Small intestine (tissue), 7 donors: ENCODE results near the gene CMIP. TPM values are rescaled to one million over a fixed set of nuclear protein-coding genes. Genes with fewer than 3 reads are reported as not detected.
A peak's percentile ranks its signal among the peaks of the same experiment; 100 is the strongest.

Experiments
- DNase-seq, 2 donors: peaks; one replicate each; pipeline versions ENCODE4 v3.0.0 to v3.0.0-alpha.2; 2013
- FAIRE-seq: peaks from 2 replicates; lab custom pipeline; 2012; peaks lifted over from hg19 to GRCh38; lab: Jason Lieb, UNC
- H3K27ac ChIP-seq, 3 donors: one replicate each; pipeline ENCODE4 v1.5.1; 2013; ENCODE audit warnings: low read length in 2 of 3, mild to moderate bottlenecking in 2 of 3, control low read depth in 1 of 3, inconsistent platforms in 1 of 3, low read depth in 1 of 3, moderate library complexity in 1 of 3
- H3K27me3 ChIP-seq, 3 donors: one replicate each; pipeline ENCODE4 v1.6.1; 2013; ENCODE audit warnings: low read length in 3 of 3, inconsistent platforms in 1 of 3; ENCODE audit not compliant: control insufficient read depth in 3 of 3, insufficient read depth in 3 of 3
- H3K36me3 ChIP-seq, 3 donors: one replicate each; pipeline ENCODE4 v1.6.1; 2013; ENCODE audit warnings: low read length in 3 of 3, inconsistent platforms in 1 of 3, low read depth in 1 of 3, mild to moderate bottlenecking in 1 of 3, moderate library complexity in 1 of 3; ENCODE audit not compliant: control insufficient read depth in 3 of 3, insufficient read depth in 2 of 3
- H3K4me1 ChIP-seq, 3 donors: one replicate each; pipeline ENCODE4 v1.6.1; 2013; ENCODE audit warnings: low read length in 2 of 3, inconsistent platforms in 1 of 3, low read depth in 1 of 3, mild to moderate bottlenecking in 1 of 3, moderate library complexity in 1 of 3; ENCODE audit not compliant: control insufficient read depth in 3 of 3, insufficient read depth in 2 of 3
- H3K4me3 ChIP-seq, 3 donors: one replicate each; pipeline ENCODE4 v1.5.1; 2013; ENCODE audit warnings: low read length in 3 of 3, control low read depth in 1 of 3, inconsistent platforms in 1 of 3, low read depth in 1 of 3, mild to moderate bottlenecking in 1 of 3, moderate library complexity in 1 of 3
- H3K9me3 ChIP-seq, 2 donors: one replicate each; pipeline ENCODE4 v1.6.1; 2013; ENCODE audit warnings: low read depth in 1 of 2, low read length in 1 of 2; ENCODE audit not compliant: control insufficient read depth in 2 of 2, insufficient read depth in 1 of 2
- WGBS, 3 donors: extraction: QIAGEN DNeasy Blood & Tissue Kit; methylation state at CpG; one replicate each; pipeline ENCODE4 v1.1.7; 2013; 5-methylcytosine and 5-hydroxymethylcytosine counted together
- polyA plus RNA-seq, 4 donors: library from polyadenylated mRNA; stranded (reverse) in 3 of 4; unstranded in 1 of 4; fragments of 200-250 nt in 3 of 4; fragments of 120-200 nt in 1 of 4; gene quantifications; one replicate each; pipeline versions ENCODE4 v1.2.1 to v1.2.3, GENCODE V29; 2013
- donor health status: healthy with polysubstance abuse.
- donor health status: control.
- donor health status: control.
- donor health status: Bipolar disorder and iron deficiency.
- donor health status: healthy.

The CMIP gene
- polyA plus RNA-seq, 4 donors: 43.8 to 74.7 (median 55.7) TPM

DNA sequence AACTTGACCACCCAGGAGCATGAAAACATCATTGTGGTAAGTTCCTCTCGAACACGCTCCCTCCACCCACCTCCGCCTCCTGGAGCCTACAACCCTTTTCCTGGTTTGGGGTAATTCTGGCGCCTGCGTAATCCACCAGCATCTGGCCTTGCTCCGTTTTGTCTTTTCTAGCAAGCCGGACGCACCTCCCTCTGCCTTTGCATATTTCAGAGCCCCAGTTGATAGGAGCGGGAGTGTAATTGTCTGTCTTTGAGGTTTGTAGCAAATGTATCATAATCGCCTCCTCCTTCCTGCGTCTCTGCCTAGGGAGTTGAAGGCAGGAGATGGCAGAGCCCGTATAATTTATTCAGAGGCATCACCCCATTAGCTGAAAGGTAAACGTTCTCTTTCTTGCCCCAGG is 213.2 kb downstream of the CMIP start:
- no peak for FAIRE-seq
- Histone ChIP-seq H3K27ac (peak overlapping the region in 2 of 3 donors; percentile 46 to 67), H3K36me3 (peaks cover 16 to 87% (median 19%) of the 10 kb centered on the region in 3 donors), H3K9me3 (no peaks in the 10 kb centered on the region), H3K4me3 (no peak overlapping the region), H3K4me1 (peaks cover 0 to 16% (median 0%) of the 10 kb centered on the region in 3 donors), H3K27me3 (no peaks in the 10 kb centered on the region)
- DNase-seq: no peak
- 77 to 97% (median 90%) methylated on average over 13 of the region's 13 CpGs for WGBS, 3 donors

DNA sequence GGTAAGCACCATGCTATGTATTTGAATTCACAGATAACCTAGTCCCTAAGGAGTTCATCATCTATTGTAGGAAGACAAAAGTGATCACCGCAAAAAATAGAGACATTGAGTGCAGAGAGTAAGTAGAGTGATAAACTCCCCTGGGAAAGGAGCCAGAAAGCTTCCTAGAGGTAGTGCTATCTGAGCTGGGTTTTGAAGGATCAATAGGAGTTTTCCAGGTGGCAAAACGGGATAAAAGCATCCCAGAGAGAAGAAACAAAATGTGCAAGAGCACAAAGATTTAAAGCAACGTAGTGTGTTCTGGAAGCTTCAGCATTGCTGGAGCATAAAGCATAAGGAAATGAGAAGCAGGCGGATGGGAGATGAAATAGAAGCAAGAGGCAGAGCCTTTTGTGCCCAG is 213.8 kb downstream of the CMIP start:
- Histone ChIP-seq H3K4me1 (peaks cover 0 to 11% (median 0%) of the 10 kb centered on the region in 3 donors), H3K27me3 (no peaks in the 10 kb centered on the region), H3K27ac (no peak overlapping the region), H3K4me3 (no peak overlapping the region), H3K9me3 (no peaks in the 10 kb centered on the region), H3K36me3 (peaks cover 16 to 83% (median 19%) of the 10 kb centered on the region in 3 donors)
- DNase-seq: no peak
- WGBS, 3 donors: 92 to 98% (median 94%) methylated on average over 4 of the region's 4 CpGs
- no peak for FAIRE-seq

GRCh38 chr16:81659249-81659648 is 214.6 kb downstream of the CMIP start:
- Histone ChIP-seq H3K4me1 (peaks cover 0 to 11% (median 0%) of the 10 kb centered on the region in 3 donors), H3K27me3 (no peaks in the 10 kb centered on the region), H3K36me3 (peaks cover 16 to 83% (median 18%) of the 10 kb centered on the region in 3 donors), H3K27ac (no peak overlapping the region), H3K9me3 (no peaks in the 10 kb centered on the region), H3K4me3 (no peak overlapping the region)
- no peak for DNase-seq
- 90 to 100% (median 92%) methylated on average over 2 of the region's 2 CpGs for WGBS, 3 donors
- FAIRE-seq: no peak

- 89 to 90% (median 89%) methylated on average over 14 of the region's 14 CpGs for WGBS, 3 donors
- H3K9me3 ChIP-seq: no peaks in the 10 kb centered on the region
- H3K4me3 ChIP-seq: no peak overlapping the region
- FAIRE-seq (no peak), DNase-seq (no peak)
- H3K27ac ChIP-seq: no peak overlapping the region
- H3K36me3 ChIP-seq: peaks cover 16 to 83% (median 20%) of the 10 kb centered on the region in 3 donors
- H3K27me3 ChIP-seq: no peaks in the 10 kb centered on the region
- H3K4me1 ChIP-seq: no peaks in the 10 kb centered on the region
Measured at GRCh38 chr16:81661082-81661481, 216.5 kb downstream of the CMIP start.

- peaks cover 0 to 4% (median 0%) of the 10 kb centered on the region in 3 donors for H3K4me1 ChIP-seq
- no peak overlapping the region for H3K27ac ChIP-seq
- H3K27me3 ChIP-seq: no peaks in the 10 kb centered on the region
- H3K9me3 ChIP-seq: no peaks in the 10 kb centered on the region
- peaks cover 9 to 86% (median 16%) of the 10 kb centered on the region in 3 donors for H3K36me3 ChIP-seq
- no peak for DNase-seq
- no peak for FAIRE-seq
- H3K4me3 ChIP-seq: no peak overlapping the region
- 94% methylated on average over 14 of the region's 14 CpGs for WGBS, 3 donors
Measured at GRCh38 chr16:81664153-81664552, 219.5 kb downstream of the CMIP start.

DNA sequence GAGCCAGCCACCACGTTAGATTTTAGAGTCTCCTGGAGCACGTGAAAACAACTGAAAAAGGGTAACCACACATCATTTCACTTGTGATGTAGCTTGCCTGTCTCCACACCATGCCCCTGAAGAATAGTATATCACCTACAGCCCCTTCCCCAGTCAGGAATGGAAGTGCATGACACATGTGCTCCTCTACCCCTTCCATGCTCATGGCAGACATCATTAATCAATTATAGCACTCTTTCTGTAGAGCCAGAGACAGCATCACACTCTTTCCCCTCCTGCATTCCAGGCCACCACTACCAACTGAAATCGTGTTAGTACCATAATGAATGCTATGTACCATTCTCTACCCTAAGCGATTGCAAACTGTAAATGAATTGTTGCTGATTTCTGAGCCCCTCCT is 221.0 kb downstream of the CMIP start:
- FAIRE-seq (no peak), DNase-seq (no peak)
- Histone ChIP-seq H3K9me3 (no peaks in the 10 kb centered on the region), H3K27me3 (no peaks in the 10 kb centered on the region), H3K4me3 (no peak overlapping the region), H3K27ac (no peak overlapping the region), H3K36me3 (peaks cover 9 to 87% (median 16%) of the 10 kb centered on the region in 3 donors), H3K4me1 (peaks cover 0 to 4% (median 0%) of the 10 kb centered on the region in 3 donors)
- 77 to 83% (median 80%) methylated on average over 4 of the region's 4 CpGs for WGBS, 3 donors

GRCh38 chr16:81666113-81666512 is 221.5 kb downstream of the CMIP start:
- H3K27me3 ChIP-seq: no peaks in the 10 kb centered on the region
- H3K27ac ChIP-seq: no peak overlapping the region
- H3K9me3 ChIP-seq: no peaks in the 10 kb centered on the region
- FAIRE-seq (no peak), DNase-seq (no peak)
- peaks cover 0 to 4% (median 0%) of the 10 kb centered on the region in 3 donors for H3K4me1 ChIP-seq
- no peak overlapping the region for H3K4me3 ChIP-seq
- WGBS, 3 donors: 73 to 82% (median 73%) methylated on average over 7 of the region's 7 CpGs
- H3K36me3 ChIP-seq: peaks cover 10 to 87% (median 11%) of the 10 kb centered on the region in 3 donors

DNA sequence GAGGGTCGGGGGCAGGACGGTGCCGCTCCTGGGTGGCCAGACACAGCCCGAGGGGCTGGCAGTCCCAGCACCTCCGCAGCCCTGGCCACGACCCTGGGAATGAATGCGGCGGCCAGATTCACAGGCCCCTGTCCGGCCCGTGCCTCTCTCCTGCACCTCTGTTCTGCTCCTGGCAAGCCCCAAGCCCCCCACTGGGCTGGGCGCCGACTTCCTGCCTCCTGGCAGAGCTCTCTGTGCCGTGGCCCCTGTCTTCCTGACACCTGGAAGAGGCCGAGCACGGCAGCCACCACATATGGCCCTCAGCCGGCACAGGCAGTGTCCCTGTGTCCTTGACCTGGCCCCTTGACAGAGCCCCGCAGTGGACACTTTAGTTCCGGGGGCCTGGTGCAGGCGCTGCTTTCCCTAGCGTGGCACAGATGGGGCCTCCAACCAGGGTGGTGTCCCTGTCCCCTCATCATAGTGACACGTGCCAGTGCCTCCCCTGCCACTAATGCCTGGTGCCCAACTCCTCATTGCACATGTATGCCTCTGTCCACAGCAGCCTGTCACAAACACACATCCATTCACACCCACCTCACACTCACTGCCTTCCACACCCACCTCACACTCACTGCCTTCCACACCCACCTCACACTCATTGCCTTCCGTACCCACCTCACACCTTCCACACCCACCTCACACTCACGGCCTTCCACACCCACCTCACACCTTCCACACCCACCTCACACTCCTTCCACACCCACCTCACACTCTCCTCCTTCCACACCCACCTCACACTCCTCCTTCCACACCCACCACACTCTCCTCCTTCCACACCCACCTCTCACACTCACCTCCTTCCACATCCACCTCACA is 223.9 kb downstream of the CMIP start:
- no peak for FAIRE-seq
- Histone ChIP-seq H3K4me3 (no peak overlapping the region), H3K9me3 (no peaks in the 10 kb centered on the region), H3K27me3 (no peaks in the 10 kb centered on the region), H3K4me1 (peaks cover 0 to 4% (median 0%) of the 10 kb centered on the region in 3 donors), H3K27ac (peak overlapping the region in 2 of 3 donors; percentile 2 to 11), H3K36me3 (peaks cover 2 to 91% (median 10%) of the 10 kb centered on the region in 3 donors)
- no peak for DNase-seq
- 85 to 88% (median 87%) methylated on average over 18 to 23 of the region's 23 CpGs for WGBS, 3 donors
